Thyroid gland (tissue), 4 donors: Measurements from ENCODE around the gene RBP2.

Experiments used
- CTCF ChIP-seq, 6 experiments: fragments of 200-600 bp in 3 of 6; fragments of 450-650 bp in 3 of 6; sonication (generic) in 3 of 6; IDR thresholded peaks; one replicate each; pipeline ENCODE4 v1.5.1; 2016 to 2019; ENCODE audit warnings: antibody characterized with exemption in 6 of 6, mild to moderate bottlenecking in 2 of 6, inconsistent platforms in 1 of 6, moderate library complexity in 1 of 6
- POLR2A ChIP-seq, 2 donors: fragments of 450-650 bp; IDR thresholded peaks; one replicate each; pipeline ENCODE4 v1.6.1; 2017; ENCODE audit warnings: antibody characterized with exemption in 2 of 2, mild to moderate bottlenecking in 2 of 2, moderate library complexity in 1 of 2

- TF ChIP-seq CTCF (IDR thresholded peaks at IDR 0.05) (no peak), POLR2A (IDR thresholded peaks at IDR 0.05) (no peak)
These were observed 28.8 kb downstream of the RBP2 start for GRCh38 chr3:139447486-139447885.
